ENCODE results near the gene CLASRP.
"Not testable (repeated sequence)": the region's sequence is repeated elsewhere in the genome, so short reads cannot be mapped to it uniquely, and the experiment has no call there.

CLASRP gene

GRCh38 chr19:45104658-45105349 lies 66.0 kb downstream of the CLASRP start:
- no peak for DNase-seq

- not testable (repeated sequence) for DNase-seq
Measured at GRCh38 chr19:45106363-45106762, 67.5 kb downstream of the CLASRP start.

GRCh38 chr19:45107621-45108150 lies 68.8 kb downstream of the CLASRP start:
- no peak for DNase-seq

- no peak for DNase-seq
Measured at GRCh38 chr19:45110851-45111266, 72.0 kb downstream of the CLASRP start.

GRCh38 chr19:45112111-45112827 lies 73.4 kb downstream of the CLASRP start:
- no peak for DNase-seq

- DNase-seq: no peak
Measured at GRCh38 chr19:45113628-45114027, 74.8 kb downstream of the CLASRP start.

- DNase-seq: no peak
Measured at GRCh38 chr19:45114116-45114515, 75.3 kb downstream of the CLASRP start.

GRCh38 chr19:45115809-45116615 lies 77.2 kb downstream of the CLASRP start:
- DNase-seq: no peak

- DNase-seq: peak; percentile 65
Measured at GRCh38 chr19:45117167-45117594, 78.3 kb downstream of the CLASRP start.

GRCh38 chr19:45117671-45118070 lies 78.8 kb downstream of the CLASRP start:
- DNase-seq: no peak

GRCh38 chr19:45118106-45118505 lies 79.3 kb downstream of the CLASRP start:
- DNase-seq: no peak

GRCh38 chr19:45118591-45119355 lies 79.9 kb downstream of the CLASRP start:
- DNase-seq: not testable (repeated sequence)

GRCh38 chr19:45119582-45119981 lies 80.7 kb downstream of the CLASRP start:
- no peak for DNase-seq
